Right ventricle myocardium superior (tissue), 1 donor: ENCODE results near the gene PARK7. TPM values are rescaled to one million over a fixed set of nuclear protein-coding genes. Genes with fewer than 3 reads are reported as not detected.
A peak's percentile ranks its signal among the peaks of the same experiment; 100 is the strongest.

ENCODE experiments used
- ATAC-seq: fragments of 200-7000 bp; cut with Tn5 transposase; one replicate; pipeline ENCODE4 v1.9.1; 2020; ENCODE audit warnings: mild to moderate bottlenecking; ENCODE audit not compliant: poor library complexity
- DNase-seq: peaks from one replicate; pipeline ENCODE4 v3.0.0-alpha.2; 2020
- intact Hi-C: fragments of 100-400 bp; cut with DNase I; formaldehyde crosslinking; loops from one replicate; pipeline ENCODE4 v1.11.2; 2022
- total RNA-seq: library from RNA; stranded (reverse); fragmentation: NEBNext Ultra II Directional; extraction: Animal tissue kit (Norgen Biotek cat#: 25700); gene quantifications from one replicate; pipeline ENCODE4 v1.2.1, GENCODE V29; 2021
- donor health status: DM: no; HTN: yes; CAD: no; lungs with severe emphysema.

PARK7 gene
- total RNA-seq, 1 donor from 2014 or later = 361 TPM

DNA sequence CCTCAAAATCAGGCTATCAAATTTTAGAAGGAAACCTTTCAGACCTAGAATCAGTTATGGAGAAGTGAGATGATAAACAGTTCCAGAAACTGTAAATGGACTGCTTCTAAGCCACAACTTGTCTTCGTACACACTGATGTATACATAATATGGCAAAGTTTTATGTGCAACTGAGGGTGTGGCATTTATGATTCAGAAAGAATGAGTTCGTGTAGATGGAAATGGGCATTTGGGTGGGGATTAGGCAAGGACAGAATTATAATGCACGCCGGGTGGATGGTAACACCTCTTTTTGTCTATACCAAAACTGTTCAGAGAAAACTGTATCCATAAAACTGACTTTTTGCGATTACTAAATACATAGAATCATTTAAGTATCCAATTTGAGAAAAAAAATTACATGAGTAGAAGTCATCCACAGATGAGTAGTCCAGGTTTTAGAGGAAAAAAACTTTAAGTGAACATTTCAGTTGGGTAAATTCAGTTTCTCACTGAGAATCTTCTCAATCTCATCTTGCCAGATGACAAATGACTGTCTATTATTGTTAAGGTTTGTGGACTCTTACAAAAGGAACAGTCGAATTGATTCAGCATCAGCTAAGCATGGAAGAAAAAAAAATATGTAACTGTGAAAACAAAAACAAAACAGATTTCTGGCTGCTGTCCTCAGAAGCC is 42.1 kb downstream of the PARK7 start:
- ATAC-seq (no peak), DNase-seq (no peak)
- intact Hi-C loops = no loop called here

- intact Hi-C loops = no loop called here
- ATAC-seq (peak; percentile 16), DNase-seq (no peak)
Observed at GRCh38 chr1:8004113-8004802, 42.7 kb downstream of the PARK7 start.

DNA sequence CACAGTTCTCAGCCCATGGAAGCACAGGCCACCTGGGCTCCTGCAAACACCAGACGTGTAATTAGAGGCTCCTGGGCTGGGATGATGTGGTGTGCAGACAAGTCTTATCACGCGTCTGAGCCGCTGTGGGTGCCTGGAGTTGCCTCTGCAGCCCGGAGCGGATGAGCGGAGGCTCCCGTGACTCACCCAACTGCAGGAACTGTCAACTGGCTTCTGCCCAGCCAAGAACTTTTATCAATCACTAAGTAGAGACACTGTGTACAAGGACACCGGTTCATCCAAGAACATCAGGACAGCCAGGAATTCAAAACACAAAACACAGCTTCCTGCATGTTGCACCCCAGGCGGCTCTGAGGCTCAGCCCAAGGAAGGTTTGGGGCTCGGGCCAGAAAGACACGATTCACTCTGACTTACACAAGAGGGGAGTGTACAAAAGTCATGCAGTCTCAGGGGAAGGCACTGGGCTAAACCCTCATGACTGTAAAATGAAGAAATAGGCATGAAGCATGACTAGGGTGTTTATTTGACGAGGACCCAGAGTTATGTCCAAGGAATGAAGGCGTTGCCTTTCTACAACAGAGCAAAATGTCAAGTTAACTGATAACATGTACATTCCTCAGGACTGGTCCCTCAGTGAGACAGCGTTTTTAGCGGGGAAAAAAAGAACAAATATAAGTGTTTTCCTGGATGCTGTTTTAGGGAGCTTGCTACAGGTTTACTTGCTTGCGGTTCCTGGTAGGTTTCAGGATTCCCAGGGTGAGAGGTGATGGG is 43.5 kb downstream of the PARK7 start:
- intact Hi-C loops = no loop called here
- ATAC-seq = peak; percentile 93
- DNase-seq = peak; percentile 91

DNA sequence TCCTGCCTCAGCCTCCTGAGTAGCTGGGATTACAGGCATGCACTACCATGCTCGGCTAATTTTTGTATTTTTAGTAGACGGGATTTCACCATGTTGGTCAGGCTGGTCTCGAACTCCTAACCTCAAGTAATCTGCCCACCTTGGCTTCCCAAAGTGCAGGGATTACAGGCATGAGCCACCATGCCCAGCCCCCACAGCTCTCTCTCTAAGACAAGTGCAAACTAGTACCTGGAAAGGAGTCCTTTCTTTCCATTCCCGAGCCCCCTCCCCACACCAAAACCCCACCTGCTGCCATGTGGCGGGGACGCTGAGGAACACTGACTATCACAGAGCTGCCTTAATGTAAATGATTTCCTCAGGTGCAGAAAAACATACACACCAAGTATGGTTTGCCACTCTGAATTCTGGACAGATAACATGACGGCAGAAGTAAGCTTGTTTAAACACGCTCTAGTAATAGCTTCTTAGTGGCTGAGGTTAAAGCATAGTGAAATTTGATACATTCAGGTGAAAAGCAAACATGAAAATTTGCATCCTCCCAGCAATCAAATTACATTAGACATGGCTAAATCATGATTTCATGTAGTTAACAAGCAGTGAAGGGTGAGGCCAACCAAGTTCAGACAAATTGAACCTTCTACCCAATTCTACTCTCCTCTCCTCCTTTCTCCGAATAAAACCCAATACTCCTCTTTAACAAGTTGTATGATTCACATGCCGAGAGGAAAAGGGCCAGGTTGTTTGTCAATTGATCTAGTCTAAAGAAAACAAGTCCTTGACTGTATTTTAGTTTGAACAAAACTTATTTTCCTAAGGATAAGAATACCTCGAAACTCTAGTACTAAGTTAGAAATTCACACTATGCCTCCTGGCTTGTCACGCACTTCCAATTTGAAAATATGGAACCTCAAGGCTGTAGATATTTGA is 44.8 kb downstream of the PARK7 start:
- DNase-seq = no peak
- ATAC-seq = no peak
- intact Hi-C loops = no loop called here

GRCh38 chr1:8009043-8010002 is 47.8 kb downstream of the PARK7 start:
- ATAC-seq (no peak), DNase-seq (no peak)
- intact Hi-C loops = no loop called here

- no peak for DNase-seq
- intact Hi-C loops = no loop called here
- no peak for ATAC-seq
Observed at GRCh38 chr1:8010080-8010664, 48.7 kb downstream of the PARK7 start.

GRCh38 chr1:8011016-8011415 is 49.5 kb downstream of the PARK7 start:
- intact Hi-C loops = no loop called here
- ATAC-seq (no peak), DNase-seq (no peak)

DNA sequence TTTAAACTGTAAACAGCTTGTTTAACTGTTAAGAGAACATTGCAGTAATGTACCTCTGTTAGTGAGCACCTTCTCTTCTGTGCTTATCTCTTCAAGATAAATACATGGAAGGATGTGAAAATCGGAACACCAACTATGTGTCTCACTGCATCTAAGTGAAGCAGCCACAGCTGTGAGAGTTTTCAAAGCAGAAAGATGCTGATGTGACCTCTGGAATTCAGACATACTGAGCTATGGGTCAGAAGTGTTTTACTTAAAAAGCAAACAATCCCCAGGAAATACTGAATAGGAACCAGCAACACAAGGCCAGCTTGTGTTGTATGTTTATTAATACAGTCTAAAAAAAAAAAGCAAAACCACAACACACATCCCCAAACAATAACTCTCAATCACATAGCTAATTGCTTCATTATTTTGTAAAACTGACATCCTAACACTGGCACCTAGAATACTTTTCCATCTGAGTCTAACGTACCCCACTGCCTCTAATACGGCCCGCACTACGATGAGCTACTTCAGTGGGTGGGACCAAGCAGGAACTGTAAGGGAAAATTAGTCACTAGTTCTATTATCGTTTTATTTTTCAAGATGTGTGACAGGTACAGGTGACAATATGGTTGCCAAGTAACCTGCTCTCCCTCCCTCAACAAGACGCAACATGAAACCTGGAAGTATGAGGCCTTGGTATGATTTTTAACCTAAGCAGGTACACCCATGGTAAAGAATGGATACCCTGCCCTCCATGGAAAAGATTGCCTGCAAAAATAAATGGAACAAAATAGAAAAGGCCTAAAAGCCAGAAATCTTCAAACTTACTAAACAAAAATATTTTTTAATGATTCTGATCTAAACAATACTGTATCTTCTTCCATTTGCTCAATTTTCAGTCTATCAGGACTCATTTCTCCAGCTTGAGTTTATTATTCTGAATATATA is 50.7 kb downstream of the PARK7 start:
- no peak for ATAC-seq
- DNase-seq = no peak
- intact Hi-C loops = no loop called here

GRCh38 chr1:8012955-8013354 is 51.4 kb downstream of the PARK7 start:
- intact Hi-C loops = no loop called here
- no peak for DNase-seq
- ATAC-seq = no peak

- intact Hi-C loops = no loop called here
- ATAC-seq = no peak
Observed at GRCh38 chr1:8013399-8013798, 51.9 kb downstream of the PARK7 start.

DNA sequence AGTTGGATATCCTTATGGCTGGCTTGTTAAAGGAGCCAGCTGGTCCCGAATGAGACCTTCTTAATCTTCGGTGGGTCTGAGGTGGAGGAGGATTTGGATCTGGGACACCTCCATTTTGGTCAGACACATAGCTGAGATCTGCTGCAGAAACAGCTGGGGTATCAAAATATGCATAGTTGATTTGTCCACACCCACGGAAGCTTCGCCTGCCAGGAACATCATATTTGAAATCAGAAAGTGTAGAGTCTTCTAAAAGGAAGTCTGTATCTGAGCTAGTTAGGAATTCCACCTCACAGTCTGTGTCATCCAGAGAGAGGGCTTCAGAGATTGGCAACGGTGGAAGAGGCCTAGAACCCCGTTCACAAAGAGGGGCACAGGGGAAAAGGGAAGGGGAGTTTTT is 52.3 kb downstream of the PARK7 start:
- ATAC-seq = no peak
- DNase-seq = no peak
- intact Hi-C loops = no loop called here

More at GRCh38 chr1:8013399-8013798, 51.9 kb downstream of the PARK7 start:
- DNase-seq = no peak

DNA sequence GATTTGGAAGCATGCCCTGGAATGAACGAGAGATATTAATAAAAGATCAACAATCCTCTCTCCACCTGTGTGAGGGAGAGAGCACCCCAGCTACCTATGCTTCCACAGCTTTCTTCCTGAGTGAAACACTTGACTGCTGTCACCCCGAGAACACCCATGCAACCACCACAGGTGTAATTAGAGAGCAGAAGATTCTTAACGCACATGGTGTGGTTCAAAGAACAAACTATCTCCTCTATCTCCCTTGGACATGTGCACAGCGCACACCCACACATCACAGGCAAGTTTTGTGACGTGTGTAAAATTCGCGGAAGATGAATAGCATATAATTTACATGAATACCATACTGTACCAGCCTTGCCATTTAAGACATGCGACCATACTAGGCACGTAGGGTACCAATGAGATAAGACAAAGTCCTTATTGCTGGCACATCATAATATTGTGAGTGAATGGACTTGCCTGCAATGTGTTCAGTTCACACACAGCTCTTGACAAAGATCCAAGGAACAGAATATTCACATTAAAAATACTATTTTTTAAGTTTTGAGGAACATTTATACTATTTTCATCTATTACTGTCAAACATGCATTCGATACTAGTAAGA is 53.0 kb downstream of the PARK7 start:
- intact Hi-C loops = no loop called here
- no peak for DNase-seq
- ATAC-seq = no peak

- intact Hi-C loops = no loop called here
- peak; percentile 79 for ATAC-seq
- DNase-seq = no peak
Observed at GRCh38 chr1:8015036-8015808, 53.7 kb downstream of the PARK7 start.

GRCh38 chr1:8015809-8016165 is 54.3 kb downstream of the PARK7 start:
- ATAC-seq = peak; percentile 83
- DNase-seq = no peak
- intact Hi-C loops = no loop called here

- ATAC-seq (no peak), DNase-seq (no peak)
- intact Hi-C loops = no loop called here
Observed at GRCh38 chr1:8016210-8016894, 54.8 kb downstream of the PARK7 start.
